ENCODE measurements around the gene IGFALS.

- TF ChIP-seq FOS (IDR thresholded peaks at IDR 0.05; ENCODE audit: low read depth, low read length): no peak
- no peak for TF ChIP-seq USF2 (IDR thresholded peaks at IDR 0.05; ENCODE audit: low read depth, low read length)
- no peak for TF ChIP-seq CTCF (conservative IDR thresholded peaks at IDR 0.05; ENCODE audit: low read depth, low read length)
- TF ChIP-seq POLR2A (IDR thresholded peaks at IDR 0.05; ENCODE audit: low read depth, low read length): no peak
Observed at GRCh38 chr16:1759511-1759910, 34.0 kb downstream of the IGFALS start.
